ENCODE data around the gene WASF2. TPM values are rescaled to one million over a fixed set of nuclear protein-coding genes. Genes with fewer than 3 reads are reported as not detected.
"Not testable (repeated sequence)": the region's sequence is repeated elsewhere in the genome, so short reads cannot be mapped to it uniquely, and the experiment has no call there.

The WASF2 gene
- total RNA-seq, 1 donor from 2014 or later = 113 TPM

- H3K27ac Mint-ChIP-seq = no peak overlapping the region
- H3K36me3 Mint-ChIP-seq = peaks cover 47% of the 10 kb centered on the region
- no peak for DNase-seq (ENCODE audit: extremely low spot score, unreplicated experiment)
- no peaks in the 10 kb centered on the region for H3K9me3 Mint-ChIP-seq
- H3K4me3 Mint-ChIP-seq = no peak overlapping the region
- H3K4me1 Mint-ChIP-seq (ENCODE audit: unreplicated experiment) = peaks cover 11% of the 10 kb centered on the region
- no peaks in the 10 kb centered on the region for H3K27me3 Mint-ChIP-seq
- TF ChIP-seq, protein P1, sequence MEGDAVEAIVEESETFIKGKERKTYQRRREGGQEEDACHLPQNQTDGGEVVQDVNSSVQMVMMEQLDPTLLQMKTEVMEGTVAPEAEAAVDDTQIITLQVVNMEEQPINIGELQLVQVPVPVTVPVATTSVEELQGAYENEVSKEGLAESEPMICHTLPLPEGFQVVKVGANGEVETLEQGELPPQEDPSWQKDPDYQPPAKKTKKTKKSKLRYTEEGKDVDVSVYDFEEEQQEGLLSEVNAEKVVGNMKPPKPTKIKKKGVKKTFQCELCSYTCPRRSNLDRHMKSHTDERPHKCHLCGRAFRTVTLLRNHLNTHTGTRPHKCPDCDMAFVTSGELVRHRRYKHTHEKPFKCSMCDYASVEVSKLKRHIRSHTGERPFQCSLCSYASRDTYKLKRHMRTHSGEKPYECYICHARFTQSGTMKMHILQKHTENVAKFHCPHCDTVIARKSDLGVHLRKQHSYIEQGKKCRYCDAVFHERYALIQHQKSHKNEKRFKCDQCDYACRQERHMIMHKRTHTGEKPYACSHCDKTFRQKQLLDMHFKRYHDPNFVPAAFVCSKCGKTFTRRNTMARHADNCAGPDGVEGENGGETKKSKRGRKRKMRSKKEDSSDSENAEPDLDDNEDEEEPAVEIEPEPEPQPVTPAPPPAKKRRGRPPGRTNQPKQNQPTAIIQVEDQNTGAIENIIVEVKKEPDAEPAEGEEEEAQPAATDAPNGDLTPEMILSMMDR (conservative IDR thresholded peaks at IDR 0.05) = no peak
Observed at GRCh38 chr1:27413004-27413403, 77.0 kb downstream of the WASF2 start.

DNA sequence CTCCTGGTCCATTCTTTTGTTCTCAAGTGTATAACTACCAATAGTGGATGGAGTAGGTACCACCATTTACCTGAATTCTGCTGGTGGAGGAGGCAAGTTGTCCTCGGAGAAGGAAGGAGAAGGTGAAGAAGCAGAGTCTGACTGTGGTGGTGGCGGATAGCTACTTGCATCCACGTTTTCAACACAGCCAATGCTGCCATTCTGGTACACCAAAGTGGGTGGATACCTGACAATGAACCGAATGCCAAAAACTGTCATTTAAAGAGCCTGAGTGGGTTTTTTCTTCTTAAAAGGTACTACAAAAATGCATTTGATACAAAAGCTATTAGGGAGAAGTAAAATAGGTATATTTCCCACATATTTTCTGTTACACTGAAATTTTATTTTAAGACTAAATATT lies 77.5 kb downstream of the WASF2 start:
- no peak overlapping the region for H3K4me3 Mint-ChIP-seq
- DNase-seq (ENCODE audit: extremely low spot score, unreplicated experiment) = no peak
- H3K9me3 Mint-ChIP-seq = no peaks in the 10 kb centered on the region
- TF ChIP-seq, protein P1 (conservative IDR thresholded peaks at IDR 0.05) = no peak
- H3K27ac Mint-ChIP-seq = no peak overlapping the region
- peaks cover 10% of the 10 kb centered on the region for H3K4me1 Mint-ChIP-seq (ENCODE audit: unreplicated experiment)
- H3K27me3 Mint-ChIP-seq = no peaks in the 10 kb centered on the region
- peaks cover 48% of the 10 kb centered on the region for H3K36me3 Mint-ChIP-seq

DNA sequence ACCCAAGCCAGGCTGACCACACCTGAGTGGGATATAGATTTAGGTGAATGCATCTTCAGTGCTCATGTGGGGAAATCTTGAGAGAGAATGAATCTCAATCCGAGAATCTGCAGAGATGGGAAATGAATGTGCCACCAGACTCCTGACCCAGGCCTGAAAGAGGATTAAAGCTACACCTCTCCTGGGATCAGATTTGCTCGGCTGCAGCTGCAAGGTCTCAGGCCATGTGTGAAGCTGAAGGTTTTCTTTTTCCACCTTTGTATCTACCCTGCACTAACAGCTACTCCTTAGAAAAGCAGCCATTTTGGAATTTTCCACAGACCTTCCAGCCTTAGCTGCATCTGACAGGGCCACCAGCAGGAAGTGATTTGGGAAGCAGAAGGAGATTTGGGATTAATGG lies 79.3 kb downstream of the WASF2 start:
- no peaks in the 10 kb centered on the region for H3K9me3 Mint-ChIP-seq
- no peak for DNase-seq (ENCODE audit: extremely low spot score, unreplicated experiment)
- TF ChIP-seq, protein P1 (conservative IDR thresholded peaks at IDR 0.05) = no peak
- no peaks in the 10 kb centered on the region for H3K27me3 Mint-ChIP-seq
- no peak overlapping the region for H3K27ac Mint-ChIP-seq
- peaks cover 11% of the 10 kb centered on the region for H3K4me1 Mint-ChIP-seq (ENCODE audit: unreplicated experiment)
- peaks cover 40% of the 10 kb centered on the region for H3K36me3 Mint-ChIP-seq
- no peak overlapping the region for H3K4me3 Mint-ChIP-seq

GRCh38 chr1:27409669-27410068 lies 80.3 kb downstream of the WASF2 start:
- Mint-ChIP-seq H3K27me3 (no peaks in the 10 kb centered on the region), H3K36me3 (peaks cover 32% of the 10 kb centered on the region), H3K27ac (no peak overlapping the region), H3K4me1 (ENCODE audit: unreplicated experiment) (peaks cover 17% of the 10 kb centered on the region), H3K4me3 (no peak overlapping the region), H3K9me3 (no peaks in the 10 kb centered on the region)
- TF ChIP-seq, protein P1 (conservative IDR thresholded peaks at IDR 0.05) = no peak
- DNase-seq (ENCODE audit: extremely low spot score, unreplicated experiment) = no peak

- Mint-ChIP-seq H3K4me3 (no peak overlapping the region), H3K4me1 (ENCODE audit: unreplicated experiment) (peaks cover 31% of the 10 kb centered on the region), H3K9me3 (no peaks in the 10 kb centered on the region), H3K27ac (no peak overlapping the region), H3K27me3 (no peaks in the 10 kb centered on the region), H3K36me3 (peaks cover 21% of the 10 kb centered on the region)
- TF ChIP-seq, protein P1 (conservative IDR thresholded peaks at IDR 0.05) = no peak
- no peak for DNase-seq (ENCODE audit: extremely low spot score, unreplicated experiment)
Observed at GRCh38 chr1:27408151-27408550, 81.8 kb downstream of the WASF2 start.

DNA sequence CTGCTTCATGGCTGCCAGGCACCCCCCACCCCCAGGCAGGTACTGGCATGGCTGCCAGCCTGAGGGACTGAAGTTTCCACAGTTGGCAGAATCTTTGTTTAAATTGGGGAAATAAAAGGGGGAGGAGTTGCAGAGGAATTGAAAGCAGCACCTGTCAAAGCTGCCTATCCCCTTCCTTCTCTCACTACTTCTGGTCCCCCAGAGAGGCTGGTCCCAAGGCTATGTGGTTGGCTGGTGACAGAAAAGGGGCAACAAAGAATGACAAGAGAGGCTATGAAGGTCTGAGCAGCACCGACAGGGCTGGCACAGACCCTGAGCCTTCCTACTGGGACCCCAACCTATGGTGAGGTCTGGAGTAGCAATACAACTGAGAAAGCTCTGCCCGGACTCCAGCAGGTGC lies 83.2 kb downstream of the WASF2 start:
- peaks cover 17% of the 10 kb centered on the region for H3K36me3 Mint-ChIP-seq
- H3K4me1 Mint-ChIP-seq (ENCODE audit: unreplicated experiment) = peaks cover 36% of the 10 kb centered on the region
- DNase-seq (ENCODE audit: extremely low spot score, unreplicated experiment); H3K27me3 Mint-ChIP-seq; H3K27ac Mint-ChIP-seq; H3K9me3 Mint-ChIP-seq; H3K4me3 Mint-ChIP-seq: not testable (repeated sequence)

Data from type B pancreatic cell (in vitro differentiated cells).